ACHN (cell line): Measurements from ENCODE around the gene ACCS.

Source experiments
- DNase-seq: peaks from one replicate; pipeline ENCODE4 v3.0.0-alpha.2; 2015
- in situ Hi-C: cut with HindIII; loops from 2 replicates; pipeline ENCODE4 v1.10.0; 2017; ENCODE audit warnings: low sequenced_read_pairs, low pct_ligation_motif_present, low pct_unique_long_range_greater_than_20kb

ACCS gene

GRCh38 chr11:44116234-44116830, 50.3 kb downstream of the ACCS start:
- no peak for DNase-seq
- in situ Hi-C loops, result no loop called here

- in situ Hi-C loops, result no loop called here
These were observed 54.1 kb downstream of the ACCS start for GRCh38 chr11:44120169-44120568.

GRCh38 chr11:44125598-44125997, 59.5 kb downstream of the ACCS start:
- DNase-seq, result no peak
- in situ Hi-C loops, result no loop called here

More at GRCh38 chr11:44120169-44120568, 54.1 kb downstream of the ACCS start:
- DNase-seq, result peak; percentile 21

DNA sequence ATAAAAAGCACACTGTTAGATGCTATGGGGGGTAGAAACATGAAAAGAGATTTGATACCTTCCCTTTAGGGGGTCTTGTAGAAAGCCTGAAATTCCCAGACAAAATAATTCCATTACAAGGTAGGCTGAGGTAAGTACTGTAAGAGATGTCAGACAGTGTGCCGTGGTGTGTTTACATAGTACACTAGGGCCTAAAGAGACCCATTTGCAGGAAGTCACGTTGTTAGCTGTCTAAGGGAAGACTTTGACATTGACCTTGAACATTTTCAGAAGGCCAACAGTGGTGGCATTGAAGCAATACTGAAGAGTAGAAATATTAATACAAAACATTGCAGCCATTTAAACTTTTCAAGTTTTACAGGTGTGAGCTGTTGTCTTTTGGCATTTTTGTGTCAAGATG, 60.2 kb downstream of the ACCS start:
- in situ Hi-C loops, result no loop called here
- DNase-seq, result no peak

DNA sequence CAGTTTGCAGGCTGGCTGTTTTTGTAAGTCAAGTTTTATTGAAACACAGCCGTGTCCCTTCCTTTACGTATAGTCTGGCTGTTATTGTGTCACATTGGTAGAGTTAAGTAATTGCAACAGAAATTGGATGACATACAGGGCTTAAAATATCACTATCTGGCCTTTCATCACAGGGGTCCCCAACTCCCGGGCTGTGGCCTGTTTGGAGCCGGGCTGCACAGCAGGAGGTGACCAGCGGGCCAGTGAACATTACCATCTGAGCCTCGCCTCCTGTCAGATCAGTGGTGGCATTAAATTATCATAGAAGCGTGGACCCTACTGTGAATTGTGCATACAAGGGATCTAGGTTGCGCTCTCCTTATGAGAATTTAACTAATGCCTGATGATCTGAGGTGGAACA, 61.1 kb downstream of the ACCS start:
- in situ Hi-C loops, result no loop called here

DNA sequence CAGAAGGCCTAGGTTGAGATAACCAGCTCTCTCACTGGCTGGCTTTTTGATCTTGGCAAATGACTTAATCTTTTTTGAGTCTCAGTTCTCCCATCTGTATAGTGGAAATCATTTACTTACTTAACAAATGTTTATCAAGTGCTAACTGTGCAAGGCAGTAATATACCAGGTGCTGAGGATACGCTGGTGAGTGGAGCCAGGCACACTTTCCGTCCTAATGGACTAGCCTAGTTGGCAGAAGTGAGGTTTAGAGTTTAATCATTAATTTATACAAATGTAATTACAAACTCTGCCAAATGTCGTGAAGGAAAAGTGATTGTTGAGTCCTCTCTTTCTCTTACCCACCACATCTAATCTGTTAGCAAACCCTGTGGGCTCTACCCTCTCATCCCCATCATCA, 62.7 kb downstream of the ACCS start:
- in situ Hi-C loops, result no loop called here
- DNase-seq, result no peak

More for the DNA sequence above, 61.1 kb downstream of the ACCS start:
- no peak for DNase-seq

GRCh38 chr11:44130751-44131150, 64.7 kb downstream of the ACCS start:
- no peak for DNase-seq
- in situ Hi-C loops, result no loop called here

DNA sequence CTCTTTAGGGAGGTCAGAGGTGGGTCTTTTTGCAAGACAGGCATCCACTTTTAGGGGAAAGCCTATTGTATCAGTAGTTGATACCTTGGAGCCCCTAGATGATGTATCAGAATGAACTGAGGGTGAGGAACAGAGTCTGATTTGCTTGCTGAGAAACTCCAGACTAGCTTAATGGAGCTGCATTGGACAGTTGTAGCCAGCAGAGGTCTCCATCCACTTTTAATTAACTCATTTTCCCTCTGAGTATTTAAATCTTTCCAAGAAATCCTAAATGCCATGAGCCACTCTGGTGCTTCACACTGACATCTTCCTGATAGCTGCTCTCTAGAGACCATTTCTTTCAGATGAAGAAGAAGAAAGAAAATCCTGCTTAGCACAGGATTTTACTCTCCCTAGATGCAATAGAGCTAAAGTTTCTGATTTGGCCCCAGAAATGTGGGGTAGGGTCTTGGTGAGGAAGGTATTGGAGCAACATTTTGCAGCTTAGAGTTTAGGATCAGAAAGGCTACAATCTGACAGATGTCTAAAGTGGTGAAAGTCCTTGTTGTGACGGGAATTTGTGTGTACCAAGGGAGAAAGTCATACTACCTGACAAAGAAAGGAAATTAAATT, 67.4 kb downstream of the ACCS start:
- in situ Hi-C loops, result no loop called here
- DNase-seq, result peak; percentile 32
